ENCODE data around the gene CDC42. TPM values are rescaled to one million over a fixed set of nuclear protein-coding genes. Genes with fewer than 3 reads are reported as not detected.
A peak's percentile ranks its signal among the peaks of the same experiment; 100 is the strongest.

The CDC42 gene
- total RNA-seq, 1 experiment from 2014 or later = 171 TPM

DNA sequence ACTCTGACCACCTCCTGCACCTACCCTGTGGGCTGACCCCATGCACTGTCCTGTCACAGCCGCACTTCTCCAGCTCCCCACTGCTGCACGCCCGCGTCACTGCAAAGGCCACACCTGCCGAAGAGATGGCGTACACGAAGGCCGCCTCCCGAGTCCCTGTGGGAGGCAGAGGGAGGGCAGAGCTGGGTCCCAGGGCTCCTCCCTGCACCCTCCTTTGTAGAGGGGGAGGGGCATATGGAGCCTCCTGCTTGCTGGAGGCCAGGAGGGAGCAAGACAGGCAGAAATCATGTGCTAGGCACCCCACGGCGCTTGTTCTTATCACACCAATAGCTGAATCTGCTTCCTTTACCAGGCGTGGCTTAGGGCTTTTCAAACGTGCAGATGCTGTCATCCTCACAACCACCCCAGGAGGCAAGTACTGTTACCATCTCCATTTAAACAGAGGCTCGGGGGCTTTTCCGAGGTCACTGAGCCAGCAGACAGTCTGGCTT, 69.0 kb downstream of the CDC42 start:
- H3K4me3 Mint-ChIP-seq = no peak overlapping the region
- ChIA-PET POLR2A (no interaction called here), CTCF (interaction anchor here (0.6 to 3.3 kb wide), 5 partner anchors 16 to 294 kb away, joined by 3 to 16 read pairs (median 5); partner anchors contain the start of gene WNT4)
- TF ChIP-seq TCF7 (CRISPR knock-in tag; IDR thresholded peaks at IDR 0.05; ENCODE audit: low read depth) (no peak), TEAD1 (CRISPR knock-in tag; IDR thresholded peaks at IDR 0.05) (0 out of 2 replicates have a peak, but pooled peaks have one; percentile 25), ATF3 (CRISPR knock-in tag; conservative IDR thresholded peaks at IDR 0.05) (no peak), SOX15 (CRISPR knock-in tag; IDR thresholded peaks at IDR 0.05) (no peak)
- TF ChIP-seq, protein P1, sequence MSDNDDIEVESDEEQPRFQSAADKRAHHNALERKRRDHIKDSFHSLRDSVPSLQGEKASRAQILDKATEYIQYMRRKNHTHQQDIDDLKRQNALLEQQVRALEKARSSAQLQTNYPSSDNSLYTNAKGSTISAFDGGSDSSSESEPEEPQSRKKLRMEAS (CRISPR knock-in tag; IDR thresholded peaks at IDR 0.05) = 0 out of 2 replicates have a peak, but pooled peaks have one; percentile 25
- H3K9me3 Mint-ChIP-seq = no peaks in the 10 kb centered on the region
- H3K36me3 Mint-ChIP-seq = no peaks in the 10 kb centered on the region
- DNase-seq (ENCODE audit: low spot score) (no peak), ATAC-seq (peak; percentile 58)
- H3K27ac Mint-ChIP-seq = 0 out of 2 replicates have a peak overlapping the region, but pooled peaks have one; percentile 48
- H3K4me1 Mint-ChIP-seq = peaks cover 22% of the 10 kb centered on the region
- no peaks in the 10 kb centered on the region for H3K27me3 Mint-ChIP-seq (ENCODE audit: low read depth)

DNA sequence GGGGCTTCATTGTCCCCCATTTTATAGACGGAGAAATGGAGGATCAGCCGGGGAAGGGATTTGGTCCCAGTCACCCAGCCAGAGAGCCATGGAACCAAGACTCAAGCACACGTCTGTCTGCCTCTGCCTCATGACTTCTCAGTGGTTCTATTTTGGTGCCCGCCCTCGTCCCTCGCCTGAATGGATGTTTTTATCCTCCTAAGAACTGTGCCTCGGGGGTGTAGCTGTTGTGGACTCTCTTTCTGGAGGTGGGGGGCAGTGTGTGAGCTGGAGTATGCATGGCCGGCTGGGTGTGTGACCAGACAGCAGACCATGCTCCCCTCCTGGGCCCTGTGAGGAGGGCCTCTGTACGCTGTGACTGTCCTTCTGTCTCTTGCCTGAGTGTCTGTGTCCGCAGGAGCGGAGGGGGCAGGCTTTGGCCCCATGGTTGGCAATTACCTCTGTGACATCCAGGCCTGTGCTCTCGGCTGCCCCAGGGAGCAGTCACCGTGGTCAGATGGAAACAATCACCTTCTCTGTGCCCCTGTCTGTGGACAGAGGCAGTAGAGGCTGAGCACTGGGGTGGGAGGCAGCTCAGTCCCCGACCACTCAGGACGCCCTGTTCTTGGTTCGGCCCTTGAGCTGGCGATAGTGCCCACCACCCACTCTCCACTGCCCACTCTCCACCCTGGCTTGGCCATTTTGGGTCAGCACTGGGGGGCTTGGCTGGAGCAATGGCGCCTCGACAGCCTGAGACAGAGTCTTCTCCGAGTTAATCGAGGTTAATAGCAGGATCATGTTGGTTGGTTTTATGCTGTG, 70.0 kb downstream of the CDC42 start:
- H3K4me1 Mint-ChIP-seq = peaks cover 21% of the 10 kb centered on the region
- CTCF ChIA-PET = interaction anchor here (1.2 to 3.3 kb wide), 4 partner anchors 17 to 293 kb away, joined by 3 to 16 read pairs (median 8); partner anchors contain the start of gene WNT4
- no peak for DNase-seq (ENCODE audit: low spot score)
- no peaks in the 10 kb centered on the region for H3K27me3 Mint-ChIP-seq (ENCODE audit: low read depth)
- H3K9me3 Mint-ChIP-seq = no peaks in the 10 kb centered on the region
- no peaks in the 10 kb centered on the region for H3K36me3 Mint-ChIP-seq
- peak overlapping the region; percentile 63 for H3K27ac Mint-ChIP-seq
- H3K4me3 Mint-ChIP-seq = no peak overlapping the region
- POLR2A ChIA-PET = interaction anchor here (0.5 kb wide), 1 partner anchor 23 kb away, joined by 3 read pairs; no protein-coding TSS in a partner anchor
- ATAC-seq = no peak
- TF ChIP-seq, protein P2, sequence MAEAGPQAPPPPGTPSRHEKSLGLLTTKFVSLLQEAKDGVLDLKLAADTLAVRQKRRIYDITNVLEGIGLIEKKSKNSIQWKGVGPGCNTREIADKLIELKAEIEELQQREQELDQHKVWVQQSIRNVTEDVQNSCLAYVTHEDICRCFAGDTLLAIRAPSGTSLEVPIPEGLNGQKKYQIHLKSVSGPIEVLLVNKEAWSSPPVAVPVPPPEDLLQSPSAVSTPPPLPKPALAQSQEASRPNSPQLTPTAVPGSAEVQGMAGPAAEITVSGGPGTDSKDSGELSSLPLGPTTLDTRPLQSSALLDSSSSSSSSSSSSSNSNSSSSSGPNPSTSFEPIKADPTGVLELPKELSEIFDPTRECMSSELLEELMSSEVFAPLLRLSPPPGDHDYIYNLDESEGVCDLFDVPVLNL (CRISPR knock-in tag; IDR thresholded peaks at IDR 0.05; ENCODE audit: borderline replicate concordance, low read depth) = no peak
- TF ChIP-seq NFATC4 (CRISPR knock-in tag; IDR thresholded peaks at IDR 0.05) (no peak), MYBL2 (CRISPR knock-in tag; IDR thresholded peaks at IDR 0.05) (no peak), FOXP1 (CRISPR knock-in tag; IDR thresholded peaks at IDR 0.05; ENCODE audit: borderline replicate concordance) (no peak), FOXK1 (CRISPR knock-in tag; IDR thresholded peaks at IDR 0.05) (no peak), PREB (CRISPR knock-in tag; IDR thresholded peaks at IDR 0.05; ENCODE audit: borderline replicate concordance) (no peak), NR1H2 (CRISPR knock-in tag; IDR thresholded peaks at IDR 0.05) (no peak), AFF4 (CRISPR knock-in tag; IDR thresholded peaks at IDR 0.05; ENCODE audit: borderline replicate concordance) (no peak), NR2C2 (CRISPR knock-in tag; IDR thresholded peaks at IDR 0.05) (no peak), ZNF138 (CRISPR knock-in tag; conservative IDR thresholded peaks at IDR 0.05) (no peak), ZNF532 (CRISPR knock-in tag; IDR thresholded peaks at IDR 0.05; ENCODE audit: borderline replicate concordance) (no peak)
- TF ChIP-seq, protein P3, sequence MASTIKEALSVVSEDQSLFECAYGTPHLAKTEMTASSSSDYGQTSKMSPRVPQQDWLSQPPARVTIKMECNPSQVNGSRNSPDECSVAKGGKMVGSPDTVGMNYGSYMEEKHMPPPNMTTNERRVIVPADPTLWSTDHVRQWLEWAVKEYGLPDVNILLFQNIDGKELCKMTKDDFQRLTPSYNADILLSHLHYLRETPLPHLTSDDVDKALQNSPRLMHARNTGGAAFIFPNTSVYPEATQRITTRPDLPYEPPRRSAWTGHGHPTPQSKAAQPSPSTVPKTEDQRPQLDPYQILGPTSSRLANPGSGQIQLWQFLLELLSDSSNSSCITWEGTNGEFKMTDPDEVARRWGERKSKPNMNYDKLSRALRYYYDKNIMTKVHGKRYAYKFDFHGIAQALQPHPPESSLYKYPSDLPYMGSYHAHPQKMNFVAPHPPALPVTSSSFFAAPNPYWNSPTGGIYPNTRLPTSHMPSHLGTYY (CRISPR knock-in tag; IDR thresholded peaks at IDR 0.05) = no peak
- TF ChIP-seq, protein P4, sequence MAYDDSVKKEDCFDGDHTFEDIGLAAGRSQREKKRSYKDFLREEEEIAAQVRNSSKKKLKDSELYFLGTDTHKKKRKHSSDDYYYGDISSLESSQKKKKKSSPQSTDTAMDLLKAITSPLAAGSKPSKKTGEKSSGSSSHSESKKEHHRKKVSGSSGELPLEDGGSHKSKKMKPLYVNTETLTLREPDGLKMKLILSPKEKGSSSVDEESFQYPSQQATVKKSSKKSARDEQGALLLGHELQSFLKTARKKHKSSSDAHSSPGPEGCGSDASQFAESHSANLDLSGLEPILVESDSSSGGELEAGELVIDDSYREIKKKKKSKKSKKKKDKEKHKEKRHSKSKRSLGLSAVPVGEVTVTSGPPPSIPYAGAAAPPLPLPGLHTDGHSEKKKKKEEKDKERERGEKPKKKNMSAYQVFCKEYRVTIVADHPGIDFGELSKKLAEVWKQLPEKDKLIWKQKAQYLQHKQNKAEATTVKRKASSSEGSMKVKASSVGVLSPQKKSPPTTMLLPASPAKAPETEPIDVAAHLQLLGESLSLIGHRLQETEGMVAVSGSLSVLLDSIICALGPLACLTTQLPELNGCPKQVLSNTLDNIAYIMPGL (CRISPR knock-in tag; IDR thresholded peaks at IDR 0.05) = no peak
